ENCODE results near the gene IQCH.

DNA sequence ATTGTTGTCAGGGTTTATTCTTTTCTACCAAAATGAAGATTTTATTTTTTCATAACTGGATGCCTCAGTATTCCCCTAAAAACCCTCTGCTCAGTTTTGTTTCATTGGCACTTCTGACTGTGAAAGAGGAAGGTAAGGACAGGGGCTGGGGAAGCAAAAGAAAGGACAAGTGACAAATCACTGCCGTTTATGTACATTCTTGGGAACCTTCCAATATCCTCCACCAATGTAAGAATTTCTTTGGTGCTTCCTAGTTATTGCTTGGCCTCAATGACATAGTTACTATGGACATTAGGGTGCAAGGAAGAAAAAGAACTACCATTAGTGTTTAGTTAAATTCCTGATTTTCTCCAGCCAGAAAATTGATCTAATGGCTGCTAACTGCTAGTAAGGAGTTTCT, 135.4 kb downstream of the IQCH start:
- TF ChIP-seq, protein P1, sequence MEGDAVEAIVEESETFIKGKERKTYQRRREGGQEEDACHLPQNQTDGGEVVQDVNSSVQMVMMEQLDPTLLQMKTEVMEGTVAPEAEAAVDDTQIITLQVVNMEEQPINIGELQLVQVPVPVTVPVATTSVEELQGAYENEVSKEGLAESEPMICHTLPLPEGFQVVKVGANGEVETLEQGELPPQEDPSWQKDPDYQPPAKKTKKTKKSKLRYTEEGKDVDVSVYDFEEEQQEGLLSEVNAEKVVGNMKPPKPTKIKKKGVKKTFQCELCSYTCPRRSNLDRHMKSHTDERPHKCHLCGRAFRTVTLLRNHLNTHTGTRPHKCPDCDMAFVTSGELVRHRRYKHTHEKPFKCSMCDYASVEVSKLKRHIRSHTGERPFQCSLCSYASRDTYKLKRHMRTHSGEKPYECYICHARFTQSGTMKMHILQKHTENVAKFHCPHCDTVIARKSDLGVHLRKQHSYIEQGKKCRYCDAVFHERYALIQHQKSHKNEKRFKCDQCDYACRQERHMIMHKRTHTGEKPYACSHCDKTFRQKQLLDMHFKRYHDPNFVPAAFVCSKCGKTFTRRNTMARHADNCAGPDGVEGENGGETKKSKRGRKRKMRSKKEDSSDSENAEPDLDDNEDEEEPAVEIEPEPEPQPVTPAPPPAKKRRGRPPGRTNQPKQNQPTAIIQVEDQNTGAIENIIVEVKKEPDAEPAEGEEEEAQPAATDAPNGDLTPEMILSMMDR (IDR thresholded peaks at IDR 0.05), result no peak
- TF ChIP-seq POLR2A (IDR thresholded peaks at IDR 0.05), result no peak
